ENCODE measurements around the gene HLA-DPB1. TPM values are rescaled to one million over a fixed set of nuclear protein-coding genes. Genes with fewer than 3 reads are reported as not detected.

HLA-DPB1 gene
- polyA plus RNA-seq, 1 donor from 2014 or later, result 2.3 TPM

- H3F3A ChIP-seq (ENCODE audit: insufficient read depth, low read length, poor library complexity, severe bottlenecking), result no peaks in the 10 kb centered on the region
- H3K27me3 ChIP-seq (ENCODE audit: insufficient read depth, low read depth, low read length), result no peaks in the 10 kb centered on the region
- no peaks in the 10 kb centered on the region for H4K20me1 ChIP-seq (ENCODE audit: insufficient read depth)
- no peaks in the 10 kb centered on the region for H3K9me3 ChIP-seq (ENCODE audit: low read length)
- H3K4me2 ChIP-seq (ENCODE audit: low read length), result no peak overlapping the region
- no peak overlapping the region for H3K9ac ChIP-seq (ENCODE audit: low read length)
- no peaks in the 10 kb centered on the region for H3K79me2 ChIP-seq (replicated peaks; ENCODE audit: insufficient read depth, low read length)
- no peaks in the 10 kb centered on the region for H3K9me2 ChIP-seq (ENCODE audit: insufficient read depth, low read length)
- H2AFZ ChIP-seq (ENCODE audit: low read depth, low read length), result no peak overlapping the region
- no peak overlapping the region for H3K27ac ChIP-seq (ENCODE audit: low read length)
- no peaks in the 10 kb centered on the region for H3K36me3 ChIP-seq (ENCODE audit: insufficient read depth, low read length)
- no peak overlapping the region for H3K4me3 ChIP-seq (ENCODE audit: low read length)
- TF ChIP-seq EP300 (conservative IDR thresholded peaks at IDR 0.05; ENCODE audit: poor library complexity, severe bottlenecking) (no peak), EZH2 (IDR thresholded peaks at IDR 0.05; ENCODE audit: borderline replicate concordance, insufficient read depth, low read length, poor library complexity, severe bottlenecking) (no peak)
Measured at GRCh38 chr6:33076406-33076934, 680 bp downstream of the HLA-DPB1 start.

DNA sequence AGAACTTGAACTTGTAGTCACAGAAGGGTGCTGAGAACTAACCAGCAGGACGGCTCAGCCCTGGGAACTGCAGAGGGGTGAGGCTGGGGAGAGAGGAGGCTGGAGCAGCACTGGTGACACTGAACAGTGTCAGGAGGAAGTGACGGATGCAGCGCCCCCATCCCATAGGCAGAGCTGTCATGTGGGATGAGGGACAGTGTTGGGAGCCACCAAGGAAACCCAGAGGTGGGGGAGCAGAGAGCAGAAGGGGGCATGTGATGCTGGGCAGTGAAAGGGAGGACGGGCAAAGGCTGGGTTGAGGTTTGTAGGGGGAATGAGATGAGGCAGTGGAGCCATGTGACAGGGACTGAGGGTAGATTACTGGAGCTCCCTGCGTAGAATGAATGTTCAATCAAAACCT is 2.1 kb downstream of the HLA-DPB1 start:
- no peaks in the 10 kb centered on the region for H3F3A ChIP-seq (ENCODE audit: insufficient read depth, low read length, poor library complexity, severe bottlenecking)

DNA sequence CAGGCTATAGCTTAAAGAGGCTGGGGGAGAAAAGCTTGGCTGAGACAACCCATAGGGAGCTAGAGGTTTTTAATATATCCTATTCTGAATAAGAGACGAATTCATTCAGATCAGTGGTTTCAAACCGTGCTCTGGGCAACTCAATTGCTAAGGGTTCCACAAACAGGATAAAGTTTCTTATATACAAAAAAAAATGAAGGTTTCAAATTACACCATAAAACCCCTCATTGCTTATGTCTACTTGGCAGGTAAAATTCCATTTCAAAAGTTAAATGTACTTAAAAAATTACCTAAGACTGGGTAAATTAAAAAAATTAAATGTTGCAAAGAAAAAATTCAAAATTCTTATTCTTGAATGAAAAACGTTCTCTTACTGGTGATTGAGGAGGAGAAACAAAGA is 2.7 kb downstream of the HLA-DPB1 start:
- no peaks in the 10 kb centered on the region for H3F3A ChIP-seq (ENCODE audit: insufficient read depth, low read length, poor library complexity, severe bottlenecking)
- H3K4me3 ChIP-seq (ENCODE audit: low read length), result no peak overlapping the region
- TF ChIP-seq EZH2 (IDR thresholded peaks at IDR 0.05; ENCODE audit: borderline replicate concordance, insufficient read depth, low read length, poor library complexity, severe bottlenecking), result no peak
- TF ChIP-seq TAF1 (IDR thresholded peaks at IDR 0.05; ENCODE audit: low read depth), result no peak
- no peak for TF ChIP-seq EP300 (conservative IDR thresholded peaks at IDR 0.05; ENCODE audit: poor library complexity, severe bottlenecking)
- TF ChIP-seq, protein P1, sequence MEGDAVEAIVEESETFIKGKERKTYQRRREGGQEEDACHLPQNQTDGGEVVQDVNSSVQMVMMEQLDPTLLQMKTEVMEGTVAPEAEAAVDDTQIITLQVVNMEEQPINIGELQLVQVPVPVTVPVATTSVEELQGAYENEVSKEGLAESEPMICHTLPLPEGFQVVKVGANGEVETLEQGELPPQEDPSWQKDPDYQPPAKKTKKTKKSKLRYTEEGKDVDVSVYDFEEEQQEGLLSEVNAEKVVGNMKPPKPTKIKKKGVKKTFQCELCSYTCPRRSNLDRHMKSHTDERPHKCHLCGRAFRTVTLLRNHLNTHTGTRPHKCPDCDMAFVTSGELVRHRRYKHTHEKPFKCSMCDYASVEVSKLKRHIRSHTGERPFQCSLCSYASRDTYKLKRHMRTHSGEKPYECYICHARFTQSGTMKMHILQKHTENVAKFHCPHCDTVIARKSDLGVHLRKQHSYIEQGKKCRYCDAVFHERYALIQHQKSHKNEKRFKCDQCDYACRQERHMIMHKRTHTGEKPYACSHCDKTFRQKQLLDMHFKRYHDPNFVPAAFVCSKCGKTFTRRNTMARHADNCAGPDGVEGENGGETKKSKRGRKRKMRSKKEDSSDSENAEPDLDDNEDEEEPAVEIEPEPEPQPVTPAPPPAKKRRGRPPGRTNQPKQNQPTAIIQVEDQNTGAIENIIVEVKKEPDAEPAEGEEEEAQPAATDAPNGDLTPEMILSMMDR (IDR thresholded peaks at IDR 0.05; ENCODE audit: poor library complexity, severe bottlenecking), result no peak
- TF ChIP-seq MXI1 (conservative IDR thresholded peaks at IDR 0.05; ENCODE audit: poor library complexity, severe bottlenecking), result no peak
- TF ChIP-seq, protein P2, sequence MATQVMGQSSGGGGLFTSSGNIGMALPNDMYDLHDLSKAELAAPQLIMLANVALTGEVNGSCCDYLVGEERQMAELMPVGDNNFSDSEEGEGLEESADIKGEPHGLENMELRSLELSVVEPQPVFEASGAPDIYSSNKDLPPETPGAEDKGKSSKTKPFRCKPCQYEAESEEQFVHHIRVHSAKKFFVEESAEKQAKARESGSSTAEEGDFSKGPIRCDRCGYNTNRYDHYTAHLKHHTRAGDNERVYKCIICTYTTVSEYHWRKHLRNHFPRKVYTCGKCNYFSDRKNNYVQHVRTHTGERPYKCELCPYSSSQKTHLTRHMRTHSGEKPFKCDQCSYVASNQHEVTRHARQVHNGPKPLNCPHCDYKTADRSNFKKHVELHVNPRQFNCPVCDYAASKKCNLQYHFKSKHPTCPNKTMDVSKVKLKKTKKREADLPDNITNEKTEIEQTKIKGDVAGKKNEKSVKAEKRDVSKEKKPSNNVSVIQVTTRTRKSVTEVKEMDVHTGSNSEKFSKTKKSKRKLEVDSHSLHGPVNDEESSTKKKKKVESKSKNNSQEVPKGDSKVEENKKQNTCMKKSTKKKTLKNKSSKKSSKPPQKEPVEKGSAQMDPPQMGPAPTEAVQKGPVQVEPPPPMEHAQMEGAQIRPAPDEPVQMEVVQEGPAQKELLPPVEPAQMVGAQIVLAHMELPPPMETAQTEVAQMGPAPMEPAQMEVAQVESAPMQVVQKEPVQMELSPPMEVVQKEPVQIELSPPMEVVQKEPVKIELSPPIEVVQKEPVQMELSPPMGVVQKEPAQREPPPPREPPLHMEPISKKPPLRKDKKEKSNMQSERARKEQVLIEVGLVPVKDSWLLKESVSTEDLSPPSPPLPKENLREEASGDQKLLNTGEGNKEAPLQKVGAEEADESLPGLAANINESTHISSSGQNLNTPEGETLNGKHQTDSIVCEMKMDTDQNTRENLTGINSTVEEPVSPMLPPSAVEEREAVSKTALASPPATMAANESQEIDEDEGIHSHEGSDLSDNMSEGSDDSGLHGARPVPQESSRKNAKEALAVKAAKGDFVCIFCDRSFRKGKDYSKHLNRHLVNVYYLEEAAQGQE (IDR thresholded peaks at IDR 0.05; ENCODE audit: borderline replicate concordance), result no peak
- no peak for TF ChIP-seq POLR2AphosphoS5 (IDR thresholded peaks at IDR 0.05)
- no peak for TF ChIP-seq SMC3 (conservative IDR thresholded peaks at IDR 0.05; ENCODE audit: poor library complexity)
- no peak for TF ChIP-seq RAD21 (conservative IDR thresholded peaks at IDR 0.05)
- H2AFZ ChIP-seq (ENCODE audit: low read depth, low read length), result no peak overlapping the region
- H3K9me2 ChIP-seq (ENCODE audit: insufficient read depth, low read length), result no peaks in the 10 kb centered on the region
- H4K20me1 ChIP-seq (ENCODE audit: insufficient read depth), result no peaks in the 10 kb centered on the region
- no peak overlapping the region for H3K4me2 ChIP-seq (ENCODE audit: low read length)
- H3K27ac ChIP-seq (ENCODE audit: low read length), result no peak overlapping the region
- H3K36me3 ChIP-seq (ENCODE audit: insufficient read depth, low read length), result no peaks in the 10 kb centered on the region
- no peaks in the 10 kb centered on the region for H3K27me3 ChIP-seq (ENCODE audit: insufficient read depth, low read depth, low read length)
- no peak overlapping the region for H3K9ac ChIP-seq (ENCODE audit: low read length)
- H3K9me3 ChIP-seq (ENCODE audit: low read length), result no peaks in the 10 kb centered on the region
- no peaks in the 10 kb centered on the region for H3K79me2 ChIP-seq (replicated peaks; ENCODE audit: insufficient read depth, low read length)

More for the DNA sequence above, 2.1 kb downstream of the HLA-DPB1 start:
- H2AFZ ChIP-seq (ENCODE audit: low read depth, low read length), result no peak overlapping the region
- TF ChIP-seq SMC3 (conservative IDR thresholded peaks at IDR 0.05; ENCODE audit: poor library complexity) (no peak), TAF1 (IDR thresholded peaks at IDR 0.05; ENCODE audit: low read depth) (no peak), EP300 (conservative IDR thresholded peaks at IDR 0.05; ENCODE audit: poor library complexity, severe bottlenecking) (no peak), RAD21 (conservative IDR thresholded peaks at IDR 0.05) (no peak), POLR2AphosphoS5 (IDR thresholded peaks at IDR 0.05) (no peak), EZH2 (IDR thresholded peaks at IDR 0.05; ENCODE audit: borderline replicate concordance, insufficient read depth, low read length, poor library complexity, severe bottlenecking) (no peak), MXI1 (conservative IDR thresholded peaks at IDR 0.05; ENCODE audit: poor library complexity, severe bottlenecking) (no peak)
- TF ChIP-seq, protein P2 (IDR thresholded peaks at IDR 0.05; ENCODE audit: borderline replicate concordance), result no peak
- H3K27me3 ChIP-seq (ENCODE audit: insufficient read depth, low read depth, low read length), result no peaks in the 10 kb centered on the region
- no peaks in the 10 kb centered on the region for H3K9me2 ChIP-seq (ENCODE audit: insufficient read depth, low read length)
- no peak overlapping the region for H3K27ac ChIP-seq (ENCODE audit: low read length)
- no peaks in the 10 kb centered on the region for H3K36me3 ChIP-seq (ENCODE audit: insufficient read depth, low read length)
- no peaks in the 10 kb centered on the region for H4K20me1 ChIP-seq (ENCODE audit: insufficient read depth)
- no peaks in the 10 kb centered on the region for H3K9me3 ChIP-seq (ENCODE audit: low read length)
- H3K79me2 ChIP-seq (replicated peaks; ENCODE audit: insufficient read depth, low read length), result no peaks in the 10 kb centered on the region
- H3K4me2 ChIP-seq (ENCODE audit: low read length), result no peak overlapping the region
- no peak overlapping the region for H3K9ac ChIP-seq (ENCODE audit: low read length)
- no peak overlapping the region for H3K4me3 ChIP-seq (ENCODE audit: low read length)

All from neural cell (in vitro differentiated cells).